Activated CD8-positive, alpha-beta T cell treated with anti-CD3 and anti-CD28 coated beads, Interleukin-2, amount 10 ng/mL, durations not matched to agents 7 days and 5 days (primary cell): Measurements from ENCODE around the gene UTP20. TPM values are rescaled to one million over a fixed set of nuclear protein-coding genes. Genes with fewer than 3 reads are reported as not detected.
A peak's percentile ranks its signal among the peaks of the same experiment; 100 is the strongest.

Experiments
- ATAC-seq: fragments of 150-1000 bp; cut with Tn5 transposase; one replicate; pipeline ENCODE4 v1.10.0; 2021; ENCODE audit warnings: moderate library complexity
- CTCF ChIA-PET: fragments of 350-600 bp; sonication (Branson Sonifier 250); formaldehyde crosslinking; loops from one replicate; lab custom pipeline; 2021; ENCODE audit warnings: antibody characterized with exemption; lab: Charles Lee
- POLR2A ChIA-PET: fragments of 350-600 bp; sonication (Branson Sonifier 250); formaldehyde crosslinking; loops from one replicate; lab custom pipeline; 2021; ENCODE audit warnings: antibody characterized with exemption; lab: Charles Lee
- DNase-seq: peaks from one replicate; pipeline ENCODE4 v3.0.0-alpha.2; 2020
- H3K27ac Mint-ChIP-seq: one replicate; pipeline ENCODE4 v1.8.0; 2021; ENCODE audit warnings: mild to moderate bottlenecking, mixed read lengths
- H3K27me3 Mint-ChIP-seq: one replicate; pipeline ENCODE4 v1.8.0; 2021; ENCODE audit warnings: low read depth, mixed read lengths
- H3K36me3 Mint-ChIP-seq: one replicate; pipeline ENCODE4 v1.8.0; 2021; ENCODE audit warnings: low read depth, mixed read lengths
- H3K4me1 Mint-ChIP-seq: one replicate; pipeline ENCODE4 v1.8.0; 2021; ENCODE audit warnings: low read depth, mixed read lengths
- H3K4me3 Mint-ChIP-seq: one replicate; pipeline ENCODE4 v1.8.0; 2021; ENCODE audit warnings: mild to moderate bottlenecking, mixed read lengths
- H3K9me3 Mint-ChIP-seq: one replicate; pipeline ENCODE4 v1.8.0; 2022; ENCODE audit warnings: mixed read lengths; ENCODE audit not compliant: insufficient read depth
- total RNA-seq, 2 experiments: library from RNA; stranded (reverse); gene quantifications; one replicate each; pipeline ENCODE4 v1.2.3, GENCODE V29; 2021

The UTP20 gene
- total RNA-seq, result 10 to 100 TPM; 16.2 to 16.5 TPM

GRCh38 chr12:101280006-101280505 is at the start of gene UTP20:
Gene UTP20 (plus strand): TSS chr12:101280105. CDS start chr12:101280283, 178 bp downstream.
- H3K4me3 Mint-ChIP-seq, result peak within 1 kb of the TSS; percentile 96
- H3K9me3 Mint-ChIP-seq, result no peaks in the 10 kb centered on the region
- peaks cover 19% of the 10 kb centered on the region for H3K27me3 Mint-ChIP-seq
- H3K27ac Mint-ChIP-seq, result peak within 1 kb of the TSS; percentile 85
- peak; percentile 95 for DNase-seq
- ChIA-PET CTCF (no interaction called here), POLR2A (no interaction called here)
- ATAC-seq, result peak; percentile 99
- peaks cover 9% of the 10 kb centered on the region for H3K4me1 Mint-ChIP-seq
- H3K36me3 Mint-ChIP-seq, result peaks cover 16% of the 10 kb centered on the region

DNA sequence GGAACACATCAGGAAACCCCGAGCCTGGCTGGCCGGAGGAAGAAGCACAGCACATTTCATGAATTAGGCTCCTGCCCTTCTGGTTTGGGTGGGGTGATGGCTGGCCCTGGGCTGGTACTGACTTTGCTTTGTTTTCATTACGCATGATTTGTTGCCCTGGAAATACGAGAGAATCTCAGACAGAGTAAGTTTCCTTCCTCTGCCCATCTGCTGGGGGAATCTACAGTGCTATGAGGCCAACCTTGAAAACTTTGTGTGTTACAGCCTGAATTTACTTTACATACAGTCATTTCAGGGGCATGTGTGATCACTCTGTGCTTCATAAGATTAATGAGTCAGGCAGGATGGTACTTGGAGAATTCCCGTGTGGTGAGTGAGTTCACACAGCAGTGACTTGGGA is 49.4 kb upstream of the UTP20 start:
- Mint-ChIP-seq H3K27ac (no peak overlapping the region), H3K36me3 (no peaks in the 10 kb centered on the region), H3K4me3 (no peak overlapping the region), H3K4me1 (no peaks in the 10 kb centered on the region), H3K27me3 (peaks cover 2% of the 10 kb centered on the region), H3K9me3 (no peaks in the 10 kb centered on the region)
- ATAC-seq (no peak), DNase-seq (no peak)
- ChIA-PET CTCF (no interaction called here), POLR2A (no interaction called here)

GRCh38 chr12:101231636-101232035 is 48.3 kb upstream of the UTP20 start:
- ChIA-PET CTCF (no interaction called here), POLR2A (no interaction called here)
- ATAC-seq, result no peak
- H3K36me3 Mint-ChIP-seq, result no peaks in the 10 kb centered on the region
- DNase-seq, result no peak
- H3K27ac Mint-ChIP-seq, result no peak overlapping the region
- H3K9me3 Mint-ChIP-seq, result no peaks in the 10 kb centered on the region
- H3K4me1 Mint-ChIP-seq, result no peaks in the 10 kb centered on the region
- no peak overlapping the region for H3K4me3 Mint-ChIP-seq
- H3K27me3 Mint-ChIP-seq, result peaks cover 2% of the 10 kb centered on the region

DNA sequence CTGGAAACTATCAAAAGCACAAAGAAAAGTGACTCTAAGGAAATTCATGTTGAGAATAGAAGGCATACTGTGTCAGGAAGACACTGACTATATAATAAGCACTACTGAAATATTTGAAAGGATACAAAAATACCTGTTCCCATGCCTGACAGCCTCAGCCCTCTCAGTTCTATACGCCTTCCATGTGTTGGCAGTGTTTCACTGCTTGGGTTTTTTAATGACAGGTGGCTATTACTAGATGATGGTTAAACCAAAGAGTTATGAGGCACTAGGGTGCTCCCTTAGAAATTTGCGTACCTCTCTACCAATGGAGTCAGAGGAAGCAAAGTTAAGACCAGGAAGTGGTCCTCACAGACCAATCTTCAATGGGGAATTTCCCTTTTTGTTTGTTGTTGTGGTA is 44.2 kb upstream of the UTP20 start:
- no peak for ATAC-seq
- DNase-seq, result no peak
- POLR2A ChIA-PET, result no interaction called here
- CTCF ChIA-PET, result no interaction called here
- no peaks in the 10 kb centered on the region for H3K36me3 Mint-ChIP-seq
- no peak overlapping the region for H3K4me3 Mint-ChIP-seq
- H3K9me3 Mint-ChIP-seq, result no peaks in the 10 kb centered on the region
- no peaks in the 10 kb centered on the region for H3K4me1 Mint-ChIP-seq
- peaks cover 2% of the 10 kb centered on the region for H3K27me3 Mint-ChIP-seq
- H3K27ac Mint-ChIP-seq, result no peak overlapping the region

- ChIA-PET CTCF (no interaction called here), POLR2A (no interaction called here)
- H3K4me3 Mint-ChIP-seq, result no peak overlapping the region
- H3K27me3 Mint-ChIP-seq, result peaks cover 2% of the 10 kb centered on the region
- no peak overlapping the region for H3K27ac Mint-ChIP-seq
- ATAC-seq (no peak), DNase-seq (no peak)
- H3K36me3 Mint-ChIP-seq, result no peaks in the 10 kb centered on the region
- no peaks in the 10 kb centered on the region for H3K4me1 Mint-ChIP-seq
- H3K9me3 Mint-ChIP-seq, result no peaks in the 10 kb centered on the region
Observed at GRCh38 chr12:101238306-101238705, 41.6 kb upstream of the UTP20 start.

DNA sequence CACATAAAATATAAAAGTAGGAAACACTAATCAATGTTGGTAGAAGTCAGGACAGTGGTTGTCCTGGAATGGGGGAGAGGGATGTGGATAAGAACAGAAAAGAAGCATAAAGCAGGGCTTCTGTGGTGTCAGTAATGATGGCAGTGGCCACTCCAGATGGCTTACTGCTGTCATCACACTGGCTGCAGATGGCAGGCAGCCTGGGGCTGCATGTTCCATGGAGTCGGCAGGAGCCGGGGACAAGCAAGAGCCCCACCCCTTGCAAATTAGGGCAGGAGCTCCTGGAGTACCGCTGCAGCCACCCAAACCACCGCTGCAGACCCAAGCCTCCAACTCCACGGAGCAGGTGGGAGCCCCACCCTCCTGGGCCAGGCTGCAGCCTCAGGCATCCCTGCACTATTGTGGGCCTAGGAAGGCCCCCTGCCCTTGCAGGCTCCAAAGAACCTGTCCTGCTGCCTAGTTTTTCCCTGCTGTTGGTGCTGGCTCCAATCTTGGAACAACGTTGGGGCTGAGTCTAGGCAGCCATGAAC is 41.0 kb upstream of the UTP20 start:
- DNase-seq, result no peak
- Mint-ChIP-seq H3K27me3 (peaks cover under 1% of the 10 kb centered on the region), H3K4me1 (no peaks in the 10 kb centered on the region), H3K27ac (no peak overlapping the region), H3K4me3 (no peak overlapping the region), H3K9me3 (no peaks in the 10 kb centered on the region), H3K36me3 (no peaks in the 10 kb centered on the region)
- CTCF ChIA-PET, result no interaction called here
- POLR2A ChIA-PET, result no interaction called here
- ATAC-seq, result no peak

DNA sequence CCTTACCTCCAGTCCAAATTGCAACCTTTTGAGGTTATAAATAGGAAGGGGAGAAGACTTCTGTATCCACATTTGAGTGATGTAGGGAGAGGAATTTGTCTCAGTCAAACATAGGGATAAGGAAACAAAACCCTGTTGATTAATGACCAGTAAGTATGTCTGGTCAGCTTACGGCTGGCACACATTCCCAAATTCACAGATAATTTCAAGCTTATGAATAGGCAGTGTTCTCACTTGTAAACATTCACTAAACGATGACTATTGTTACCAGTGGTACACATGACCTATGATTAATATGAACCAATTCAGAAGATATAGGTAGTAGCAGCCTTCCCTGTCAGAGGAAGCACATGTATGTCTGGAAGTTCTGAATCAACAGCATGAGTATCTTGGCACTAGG is 36.8 kb upstream of the UTP20 start:
- ChIA-PET CTCF (no interaction called here), POLR2A (no interaction called here)
- DNase-seq (no peak), ATAC-seq (no peak)
- Mint-ChIP-seq H3K9me3 (no peaks in the 10 kb centered on the region), H3K27ac (no peak overlapping the region), H3K4me1 (no peaks in the 10 kb centered on the region), H3K27me3 (no peaks in the 10 kb centered on the region), H3K36me3 (no peaks in the 10 kb centered on the region), H3K4me3 (no peak overlapping the region)

GRCh38 chr12:101243616-101244015 is 36.3 kb upstream of the UTP20 start:
- Mint-ChIP-seq H3K27ac (no peak overlapping the region), H3K4me1 (no peaks in the 10 kb centered on the region), H3K9me3 (no peaks in the 10 kb centered on the region), H3K4me3 (no peak overlapping the region), H3K27me3 (no peaks in the 10 kb centered on the region), H3K36me3 (no peaks in the 10 kb centered on the region)
- ChIA-PET POLR2A (no interaction called here), CTCF (no interaction called here)
- ATAC-seq (no peak), DNase-seq (no peak)

- no peak overlapping the region for H3K4me3 Mint-ChIP-seq
- no peaks in the 10 kb centered on the region for H3K9me3 Mint-ChIP-seq
- H3K27me3 Mint-ChIP-seq, result peaks cover 3% of the 10 kb centered on the region
- CTCF ChIA-PET, result no interaction called here
- DNase-seq (no peak), ATAC-seq (no peak)
- H3K27ac Mint-ChIP-seq, result no peak overlapping the region
- no peaks in the 10 kb centered on the region for H3K4me1 Mint-ChIP-seq
- no peaks in the 10 kb centered on the region for H3K36me3 Mint-ChIP-seq
- POLR2A ChIA-PET, result no interaction called here
Observed at GRCh38 chr12:101256266-101256665, 23.6 kb upstream of the UTP20 start.

GRCh38 chr12:101257357-101257756 is 22.5 kb upstream of the UTP20 start:
- peaks cover 3% of the 10 kb centered on the region for H3K27me3 Mint-ChIP-seq
- POLR2A ChIA-PET, result no interaction called here

GRCh38 chr12:101267111-101267510 is 12.8 kb upstream of the UTP20 start:
- H3K4me1 Mint-ChIP-seq, result no peaks in the 10 kb centered on the region
- DNase-seq (no peak), ATAC-seq (no peak)
- no peaks in the 10 kb centered on the region for H3K36me3 Mint-ChIP-seq
- H3K27me3 Mint-ChIP-seq, result peaks cover 13% of the 10 kb centered on the region
- no peaks in the 10 kb centered on the region for H3K9me3 Mint-ChIP-seq
- no peak overlapping the region for H3K4me3 Mint-ChIP-seq
- CTCF ChIA-PET, result no interaction called here
- POLR2A ChIA-PET, result no interaction called here
- H3K27ac Mint-ChIP-seq, result no peak overlapping the region

More at GRCh38 chr12:101257357-101257756, 22.5 kb upstream of the UTP20 start:
- Mint-ChIP-seq H3K4me1 (no peaks in the 10 kb centered on the region), H3K27ac (no peak overlapping the region), H3K36me3 (no peaks in the 10 kb centered on the region), H3K4me3 (no peak overlapping the region), H3K9me3 (no peaks in the 10 kb centered on the region)
- CTCF ChIA-PET, result no interaction called here
- ATAC-seq, result no peak
- DNase-seq, result no peak

GRCh38 chr12:101276433-101276832 is 3.5 kb upstream of the UTP20 start:
- no peaks in the 10 kb centered on the region for H3K9me3 Mint-ChIP-seq
- POLR2A ChIA-PET, result no interaction called here
- H3K4me1 Mint-ChIP-seq, result peaks cover 4% of the 10 kb centered on the region
- H3K27me3 Mint-ChIP-seq, result peaks cover 31% of the 10 kb centered on the region
- peaks cover 1% of the 10 kb centered on the region for H3K36me3 Mint-ChIP-seq
- ATAC-seq (no peak), DNase-seq (no peak)
- no peak overlapping the region for H3K27ac Mint-ChIP-seq
- no peak overlapping the region for H3K4me3 Mint-ChIP-seq
- CTCF ChIA-PET, result no interaction called here

- CTCF ChIA-PET, result no interaction called here
- ATAC-seq (no peak), DNase-seq (no peak)
- Mint-ChIP-seq H3K4me1 (peaks cover 4% of the 10 kb centered on the region), H3K27me3 (peaks cover 25% of the 10 kb centered on the region), H3K36me3 (peaks cover 8% of the 10 kb centered on the region), H3K4me3 (no peak overlapping the region), H3K27ac (no peak overlapping the region), H3K9me3 (no peaks in the 10 kb centered on the region)
- POLR2A ChIA-PET, result interaction anchor here (0.7 kb wide), 1 partner anchor 613 kb away, joined by 3 read pairs; no protein-coding TSS in a partner anchor
Observed at GRCh38 chr12:101277443-101277842, 2.5 kb upstream of the UTP20 start.
